GM12878 (cell line): Measurements from ENCODE around the gene PRR5L. TPM values are rescaled to one million over a fixed set of nuclear protein-coding genes. Genes with fewer than 3 reads are reported as not detected.

ENCODE experiments used
- ATAC-seq: fragments of 200-7000 bp; cut with Tn5 transposase; 3 replicates; pipeline ENCODE4 v1.9.1; 2020; ENCODE audit warnings: mild to moderate bottlenecking, moderate library complexity
- BruUV-seq: library from RNA; stranded (reverse); fragments of 400-500 nt; replicated peaks from 2 replicates; lab custom pipeline; 2021; lab: Mats Ljungman, UMichigan
- CTCF ChIA-PET: fragments of 300-600 bp; sonication (Branson Sonifier 250); formaldehyde crosslinking; extraction: SDS; loops from one replicate; lab custom pipeline; 2021; ENCODE audit warnings: inconsistent platforms; lab: Yijun Ruan, JAX
- POLR2A ChIA-PET: fragments of 350-600 bp; formaldehyde crosslinking; extraction: SDS; loops from one replicate; lab custom pipeline; 2021; ENCODE audit warnings: inconsistent platforms; lab: Charles Lee
- RAD21 ChIA-PET: fragments of 300-600 bp; sonication (Branson Sonifier 250); formaldehyde crosslinking; loops from one replicate; lab custom pipeline; 2023; ENCODE audit warnings: antibody characterized with exemption; ENCODE audit not compliant: unreplicated experiment; lab: Charles Lee
- SMC1A ChIA-PET: fragments of 300-600 bp; sonication (Branson Sonifier 250); formaldehyde crosslinking; loops from one replicate; lab custom pipeline; 2023; ENCODE audit not compliant: unreplicated experiment, uncharacterized antibody; lab: Charles Lee
- DNase-seq: peaks from one replicate; pipeline ENCODE4 v3.0.0-alpha.2; 2011; ENCODE audit warnings: low read depth, low spot score
- FAIRE-seq: peaks from 3 replicates; lab custom pipeline; 2011; peaks lifted over from hg19 to GRCh38; lab: Jason Lieb, UNC
- H2AFZ ChIP-seq: 2 replicates; pipeline ENCODE4 v1.6.0; 2011; ENCODE audit warnings: low read depth, low read length, control low read depth; ENCODE audit not compliant: control insufficient read depth
- H3K27ac ChIP-seq: 2 replicates; pipeline ENCODE4 v1.5.1; 2011; ENCODE audit warnings: control low read depth; ENCODE audit not compliant: control insufficient read depth, insufficient read depth
- H3K27me3 ChIP-seq, 2 experiments: replicated peaks in 1 of 2; 2 replicates each; pipeline versions ENCODE4 v1.6.0 to v1.6.1; 2011; ENCODE audit warnings: low read length in 1 of 2; ENCODE audit not compliant: control insufficient read depth in 2 of 2, insufficient read depth in 2 of 2
- H3K36me3 ChIP-seq, 2 experiments: 2 replicates each; pipeline ENCODE4 v1.5.1; 2011; ENCODE audit warnings: low read length in 1 of 2; ENCODE audit not compliant: control insufficient read depth in 2 of 2, insufficient read depth in 2 of 2
- H3K4me1 ChIP-seq: 2 replicates; pipeline ENCODE4 v1.6.1; 2011; ENCODE audit warnings: mild to moderate bottlenecking, low read length, moderate library complexity, mixed read lengths; ENCODE audit not compliant: control insufficient read depth, insufficient read depth
- H3K4me2 ChIP-seq: 2 replicates; pipeline ENCODE4 v1.6.0; 2011; ENCODE audit warnings: control low read depth; ENCODE audit not compliant: control insufficient read depth, insufficient read depth
- H3K4me3 ChIP-seq: fragments of 200-600 bp; sonication (generic); 2 replicates; pipeline ENCODE4 v1.5.1; 2016
- H3K79me2 ChIP-seq: 2 replicates; pipeline ENCODE4 v1.6.0; 2011; ENCODE audit warnings: low read length; ENCODE audit not compliant: control insufficient read depth, insufficient read depth
- H3K9ac ChIP-seq: 2 replicates; pipeline ENCODE4 v1.8.0; 2011; ENCODE audit warnings: low read length, control low read depth, mixed read lengths; ENCODE audit not compliant: control insufficient read depth, insufficient read depth
- H3K9me3 ChIP-seq: replicated peaks from 3 replicates; pipeline ENCODE4 v1.5.1; 2011; ENCODE audit warnings: mild to moderate bottlenecking, low read length; ENCODE audit not compliant: control insufficient read depth, insufficient read depth
- H4K20me1 ChIP-seq: 2 replicates; pipeline ENCODE4 v1.6.0; 2011; ENCODE audit not compliant: control insufficient read depth, insufficient read depth
- CHD1 ChIP-seq: IDR thresholded peaks from 2 replicates; pipeline ENCODE4 v1.6.1; 2012; ENCODE audit warnings: low read depth, low read length, improper control_type of control experiment
- JUND ChIP-seq: IDR thresholded peaks from 2 replicates; pipeline ENCODE4 v1.6.1; 2012; ENCODE audit warnings: low read depth, mild to moderate bottlenecking, low read length, improper control_type of control experiment, moderate library complexity
- REST ChIP-seq: IDR thresholded peaks from 2 replicates; pipeline ENCODE4 v1.6.1; 2012; ENCODE audit warnings: mild to moderate bottlenecking, low read depth, low read length
- WGBS: methylation state at CpG from one replicate; pipeline ENCODE4 v1.1.6; 2016; ENCODE audit warnings: low lambda C conversion rate; ENCODE audit not compliant: insufficient replicate concordance, insufficient coverage; ENCODE audit errors: missing lambda C conversion rate; 5-methylcytosine and 5-hydroxymethylcytosine counted together
- in situ Hi-C: fragments of 300-500 bp; cut with MboI; formaldehyde crosslinking; loops from 9 replicates; pipeline ENCODE4 v1.14.3; 2018; ENCODE audit warnings: mixed read lengths
- intact Hi-C: fragments of 100-400 bp; cut with micrococcal nuclease; formaldehyde crosslinking; loops from one replicate; pipeline ENCODE4 v1.14.2; 2022; ENCODE audit not compliant: unreplicated experiment
- polyA plus RNA-seq, 11 experiments: library from polyadenylated mRNA; depleted of rRNA in 4 of 11; unstranded in 6 of 11; stranded (reverse) in 5 of 11; fragments of >200 nt; fragmentation: Nextera tagmentation in 4 of 11; fragmentation: Illumina TruSeq in 1 of 11; extraction: Ambion mirVana in 4 of 11; extraction: Trizol in 1 of 11; gene quantifications; 1 replicate in 1 of 11; 2 replicates in 10 of 11; pipeline versions ENCODE4 v1.2.1 to v1.2.3, GENCODE V29; 2011 to 2016; ENCODE audit warnings: inconsistent platforms in 2 of 11, missing spikeins in 2 of 11, low read depth in 1 of 11
- total RNA-seq, 4 experiments: library from RNA; depleted of rRNA in 3 of 4; stranded (reverse); fragments of >200 nt in 3 of 4; fragmentation: Illumina TruSeq in 1 of 4; extraction: Trizol in 1 of 4; gene quantifications; 2 replicates each; pipeline versions ENCODE4 v1.2.1 to v1.2.3, GENCODE V29; 2013 to 2021

The PRR5L gene
- total and polyA plus RNA-seq, 10 of the 15 experiments (the other 5 are each of a cell fraction or from before 2014, with no cell fraction given), result 0.11 to 4.2 (median 0.67) TPM; not detected in 1

DNA sequence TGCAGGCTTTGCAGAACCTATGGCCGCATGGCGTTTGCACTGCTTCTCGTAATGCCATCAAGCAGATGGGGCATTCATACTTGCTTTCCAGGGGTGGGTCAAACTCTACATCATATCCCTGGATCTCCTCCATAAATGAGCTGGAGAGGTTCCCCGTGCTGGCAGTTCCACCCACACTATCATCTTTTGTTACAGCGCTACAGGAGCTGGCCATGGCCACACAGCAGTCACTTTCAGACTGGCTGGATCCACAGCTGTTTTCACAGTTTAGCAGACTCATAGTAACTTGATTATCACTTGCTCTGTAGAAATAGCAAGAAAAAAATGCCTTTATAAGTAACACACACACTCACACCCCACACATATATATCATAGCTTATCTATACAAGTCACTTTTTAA lies 205.1 kb downstream of the PRR5L start:
- DNase-seq (no peak), FAIRE-seq (no peak), ATAC-seq (no peak)
- 99% methylated on average over 5 of the region's 5 CpGs for WGBS
- Histone ChIP-seq H2AFZ (no peak overlapping the region), H3K9ac (no peak overlapping the region), H3K4me1 (no peaks in the 10 kb centered on the region; the same call in 1 of the 2 replicates), H3K79me2 (no peaks in the 10 kb centered on the region), H3K27me3 (no peaks in the 10 kb centered on the region), H3K9me3 (no peaks in the 10 kb centered on the region), H3K4me3 (no peak overlapping the region), H3K36me3 (peaks cover 2 to 13% of the 10 kb centered on the region in 2 experiments; a peak in 3 of 4 replicates), H3K4me2 (no peak overlapping the region), H4K20me1 (no peaks in the 10 kb centered on the region), H3K27ac (no peak overlapping the region)
- RAD21 ChIA-PET, result interaction anchor here (0.9 to 1.3 kb wide), 3 partner anchors 8 to 209 kb away, joined by 3 to 7 read pairs (median 4); no protein-coding TSS in a partner anchor
- in situ Hi-C loops (no loop called here), intact Hi-C loops (no loop called here)
- POLR2A ChIA-PET, result interaction anchor here (0.9 to 1.1 kb wide), 2 partner anchors 8 to 9 kb away, joined by 3 to 4 read pairs; partner anchors contain the start of gene TRAF6
- BruUV-seq, result no TSS peak
- CTCF ChIA-PET, result interaction anchor here (0.6 to 5.1 kb wide), 9 partner anchors 9 to 246 kb away, joined by 3 to 59 read pairs (median 6); partner anchors contain the start of gene TRAF6
- TF ChIP-seq CHD1, result no peak
- TF ChIP-seq JUND, result no peak
- no peak for TF ChIP-seq REST
- SMC1A ChIA-PET, result interaction anchor here (0.6 to 4.0 kb wide), 10 partner anchors 8 to 212 kb away, joined by 3 to 23 read pairs (median 4); partner anchors contain the start of genes COMMD9 and TRAF6
